ENCODE data around the gene ASB2. TPM values are rescaled to one million over a fixed set of nuclear protein-coding genes. Genes with fewer than 3 reads are reported as not detected.

The ASB2 gene
- total and polyA plus RNA-seq, 2 of the 13 experiments (the other 11 are each of a cell fraction or from before 2014, with no cell fraction given): 0.82 to 4.1 TPM

DNA sequence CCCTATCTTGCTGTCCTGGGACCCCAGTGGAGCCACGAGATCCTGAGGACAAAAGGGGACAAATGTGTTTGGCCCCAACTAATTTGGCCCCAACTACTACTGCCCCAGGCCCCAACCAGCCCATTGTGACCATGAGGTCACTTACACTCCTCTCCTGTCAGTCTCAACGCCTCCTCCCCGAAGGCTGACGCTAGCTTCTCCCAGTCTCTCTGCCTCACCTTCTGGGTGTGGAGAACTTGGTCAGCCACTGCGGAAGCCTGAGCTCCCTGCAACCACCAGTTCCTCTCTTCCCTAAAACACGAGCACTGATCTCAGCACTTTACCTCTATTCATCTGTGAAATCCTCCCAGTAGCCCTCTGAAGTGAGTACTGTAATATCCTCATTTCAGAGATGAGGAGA lies 35.9 kb downstream of the ASB2 start:
- Histone ChIP-seq H3K9ac (ENCODE audit: insufficient read depth, low read depth, low read length) (no peak overlapping the region), H3K27me3 (ENCODE audit: control insufficient read depth in 1 of 2, insufficient read depth in 2 of 2, low read length in 2 of 2) (no peaks in the 10 kb centered on the region; a peak in 1 of 5 replicates), H3K36me3 (replicated peaks in 1 of 2; ENCODE audit: control insufficient read depth in 1 of 2, insufficient read depth in 2 of 2, low read length in 2 of 2) (no peaks in the 10 kb centered on the region), H3K4me3 (replicated peaks in 1 of 3; ENCODE audit: insufficient read depth in 1 of 3, low read depth in 2 of 3, low read length in 3 of 3) (no peak overlapping the region), H3K27ac (ENCODE audit: extremely low read length, insufficient read depth, low read length) (no peak overlapping the region), H3K4me1 (ENCODE audit: insufficient read depth, low read length) (peaks cover 33% of the 10 kb centered on the region), H3K4me2 (ENCODE audit: low read depth, low read length) (no peak overlapping the region), H2AFZ (ENCODE audit: low read length) (no peak overlapping the region), H4K20me1 (ENCODE audit: insufficient read depth, low read length) (no peaks in the 10 kb centered on the region), H3K79me2 (ENCODE audit: insufficient read depth, low read length) (no peaks in the 10 kb centered on the region), H3K9me3 (ENCODE audit: low read length) (no peaks in the 10 kb centered on the region)
- ATAC-seq (no peak), DNase-seq (ENCODE audit: low spot score) (no peak), FAIRE-seq (no peak)
- ChIA-PET CTCF (ENCODE audit: low intra/inter-chr PET ratio, low total read pairs) (interaction anchor here (0.8 to 3.2 kb wide), 6 partner anchors 13 to 196 kb away, joined by 3 to 51 read pairs (median 4); no protein-coding TSS in a partner anchor), POLR2A (interaction anchor here (1.3 to 3.9 kb wide), 4 partner anchors 12 to 32 kb away, joined by 5 to 25 read pairs (median 11); no protein-coding TSS in a partner anchor)
- no TSS peak for BruUV-seq (replicated peaks)
- intact Hi-C loops (cut with micrococcal nuclease; ENCODE audit: unreplicated experiment) (no loop called here), in situ Hi-C loops (cut with HindIII; ENCODE audit: extremely low pct_ligation_motif_present, low pct_unique_long_range_greater_than_20kb) (loop anchor here (5.0 kb wide), 2 partner anchors 62 to 197 kb away; no protein-coding TSS in a partner anchor)
- no peak for TF ChIP-seq SKI (IDR thresholded peaks at IDR 0.05; ENCODE audit: partially characterized antibody)
- WGBS (ENCODE audit: low lambda C conversion rate): 72% methylated on average over 6 of the region's 6 CpGs

DNA sequence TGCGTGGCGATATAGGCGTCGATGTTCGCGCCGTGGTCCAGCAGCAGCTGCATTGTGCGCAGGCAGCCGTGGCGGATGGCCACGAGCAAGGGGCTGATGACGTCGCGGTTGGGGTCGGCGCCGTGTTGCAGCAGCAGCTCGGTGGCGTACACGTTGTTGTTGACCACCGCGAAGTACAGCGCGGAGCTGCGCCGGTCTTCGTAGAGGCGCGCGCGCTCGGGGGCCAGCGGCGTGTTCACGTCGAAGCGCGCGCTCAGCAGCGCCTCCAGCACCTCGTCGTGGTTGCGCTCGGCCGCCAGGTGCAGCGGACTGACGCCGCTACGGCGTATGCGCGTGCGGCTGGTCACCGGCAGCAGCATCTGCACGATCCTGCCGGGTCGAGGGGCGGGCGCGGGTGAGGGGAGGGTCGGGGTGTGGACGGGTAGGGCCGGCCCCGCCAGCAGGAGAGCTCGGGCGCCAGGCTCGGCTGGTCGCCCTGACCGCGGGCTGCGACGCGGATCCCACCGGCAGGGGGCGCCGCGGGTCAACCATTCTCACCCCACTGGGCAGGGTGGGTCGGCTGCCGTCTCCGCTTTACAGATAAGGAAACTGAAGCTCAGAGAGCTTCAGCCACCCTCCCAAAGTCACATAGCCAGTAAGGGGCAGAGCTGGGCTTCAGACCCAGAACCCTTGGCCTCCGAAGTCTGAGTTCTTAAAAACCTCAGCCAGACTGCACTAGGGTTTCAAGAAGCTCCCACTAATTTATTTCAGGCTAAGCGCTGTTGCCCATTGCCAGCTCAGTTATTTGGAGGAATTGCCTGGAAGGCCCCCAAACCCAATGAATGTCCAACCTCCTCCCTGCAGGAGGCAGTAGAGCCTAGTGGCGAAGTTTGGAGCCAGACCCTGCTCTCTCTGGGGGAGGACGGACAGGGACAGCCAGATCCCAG lies 36.8 kb downstream of the ASB2 start:
- ATAC-seq (peak; percentile 91), DNase-seq (ENCODE audit: low spot score) (no peak), FAIRE-seq (no peak)
- ChIA-PET POLR2A (interaction anchor here (0.8 to 3.9 kb wide), 10 partner anchors 13 to 65 kb away, joined by 3 to 25 read pairs (median 5); partner anchors contain the start of gene CCDC197), CTCF (ENCODE audit: low intra/inter-chr PET ratio, low total read pairs) (interaction anchor here (0.8 to 3.2 kb wide), 7 partner anchors 14 to 197 kb away, joined by 3 to 51 read pairs (median 4); no protein-coding TSS in a partner anchor)
- in situ Hi-C loops (cut with HindIII; ENCODE audit: extremely low pct_ligation_motif_present, low pct_unique_long_range_greater_than_20kb) (loop anchor here (5.0 kb wide), 3 partner anchors 33 to 198 kb away; no protein-coding TSS in a partner anchor), intact Hi-C loops (cut with micrococcal nuclease; ENCODE audit: unreplicated experiment) (loop anchor here (1.0 kb wide), 1 partner anchor 31 kb away; no protein-coding TSS in a partner anchor)
- Histone ChIP-seq H4K20me1 (ENCODE audit: insufficient read depth, low read length) (no peaks in the 10 kb centered on the region), H3K36me3 (replicated peaks in 1 of 2; ENCODE audit: control insufficient read depth in 1 of 2, insufficient read depth in 2 of 2, low read length in 2 of 2) (no peaks in the 10 kb centered on the region), H3K4me1 (ENCODE audit: insufficient read depth, low read length) (peaks cover 25% of the 10 kb centered on the region), H3K4me2 (ENCODE audit: low read depth, low read length) (peak overlapping the region; percentile 46; the same call in 1 of the 2 replicates), H3K9me3 (ENCODE audit: low read length) (no peaks in the 10 kb centered on the region), H3K9ac (ENCODE audit: insufficient read depth, low read depth, low read length) (no peak overlapping the region), H2AFZ (ENCODE audit: low read length) (no peak overlapping the region), H3K27me3 (ENCODE audit: control insufficient read depth in 1 of 2, insufficient read depth in 2 of 2, low read length in 2 of 2) (no peaks in the 10 kb centered on the region; a peak in 1 of 5 replicates), H3K79me2 (ENCODE audit: insufficient read depth, low read length) (no peaks in the 10 kb centered on the region), H3K4me3 (replicated peaks in 1 of 3; ENCODE audit: insufficient read depth in 1 of 3, low read depth in 2 of 3, low read length in 3 of 3) (no peak overlapping the region), H3K27ac (ENCODE audit: extremely low read length, insufficient read depth, low read length) (no peak overlapping the region)
- no TSS peak for BruUV-seq (replicated peaks)
- 80% methylated on average over 45 of the region's 84 CpGs for whole genome bisulfite sequencing (ENCODE audit: low lambda C conversion rate)
- TF ChIP-seq TARDBP (CRISPR knock-in tag; IDR thresholded peaks at IDR 0.05): 0 out of 2 replicates have a peak, but pooled peaks have one; percentile 23
- TF ChIP-seq ZNF138 (CRISPR knock-in tag; IDR thresholded peaks at IDR 0.05; ENCODE audit: low read depth): no peak
- no peak for TF ChIP-seq ZNF10 (CRISPR knock-in tag; IDR thresholded peaks at IDR 0.05; ENCODE audit: borderline replicate concordance, low read depth)
- peak; percentile 97 for TF ChIP-seq RAD21 (CRISPR knock-in tag; IDR thresholded peaks at IDR 0.05)
- TF ChIP-seq HOXA3 (CRISPR knock-in tag; IDR thresholded peaks at IDR 0.05): peak; percentile 82
- peak; percentile 36; the same call in 1 of the 2 replicates for TF ChIP-seq CBFB (CRISPR knock-in tag; IDR thresholded peaks at IDR 0.05)
- TF ChIP-seq, protein P1, sequence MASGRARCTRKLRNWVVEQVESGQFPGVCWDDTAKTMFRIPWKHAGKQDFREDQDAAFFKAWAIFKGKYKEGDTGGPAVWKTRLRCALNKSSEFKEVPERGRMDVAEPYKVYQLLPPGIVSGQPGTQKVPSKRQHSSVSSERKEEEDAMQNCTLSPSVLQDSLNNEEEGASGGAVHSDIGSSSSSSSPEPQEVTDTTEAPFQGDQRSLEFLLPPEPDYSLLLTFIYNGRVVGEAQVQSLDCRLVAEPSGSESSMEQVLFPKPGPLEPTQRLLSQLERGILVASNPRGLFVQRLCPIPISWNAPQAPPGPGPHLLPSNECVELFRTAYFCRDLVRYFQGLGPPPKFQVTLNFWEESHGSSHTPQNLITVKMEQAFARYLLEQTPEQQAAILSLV (CRISPR knock-in tag; IDR thresholded peaks at IDR 0.05; ENCODE audit: borderline replicate concordance): no peak
- TF ChIP-seq HOXA5 (CRISPR knock-in tag; IDR thresholded peaks at IDR 0.05): 0 out of 2 replicates have a peak, but pooled peaks have one; percentile 47
- TF ChIP-seq NFKB2 (CRISPR knock-in tag; IDR thresholded peaks at IDR 0.05; ENCODE audit: borderline replicate concordance): peak; percentile 71; the same call in 1 of the 2 replicates
- 0 out of 2 replicates have a peak, but pooled peaks have one; percentile 21 for TF ChIP-seq ZBTB7B (CRISPR knock-in tag; IDR thresholded peaks at IDR 0.05)
- no peak for TF ChIP-seq MEIS1 (CRISPR knock-in tag; IDR thresholded peaks at IDR 0.05; ENCODE audit: borderline replicate concordance)
- TF ChIP-seq RFXAP (CRISPR knock-in tag; IDR thresholded peaks at IDR 0.05; ENCODE audit: borderline replicate concordance): no peak
- TF ChIP-seq BCL6 (CRISPR knock-in tag; IDR thresholded peaks at IDR 0.05): peak; percentile 34; the same call in 1 of the 2 replicates
- peak; percentile 52; the same call in 1 of the 2 replicates for TF ChIP-seq SMC3 (IDR thresholded peaks at IDR 0.05; ENCODE audit: low read length)
- TF ChIP-seq YY1 (IDR thresholded peaks at IDR 0.05; ENCODE audit: insufficient read depth, insufficient replicate concordance, low read depth, low read length): peak; percentile 35
